IPS DF 19.7 (cell line): ENCODE data around the gene ANKIB1.

Source experiments
- DNase-seq: peaks from one replicate; pipeline ENCODE4 v3.0.0-alpha.2; 2013; ENCODE audit warnings: low read depth, low spot score

The ANKIB1 gene

DNA sequence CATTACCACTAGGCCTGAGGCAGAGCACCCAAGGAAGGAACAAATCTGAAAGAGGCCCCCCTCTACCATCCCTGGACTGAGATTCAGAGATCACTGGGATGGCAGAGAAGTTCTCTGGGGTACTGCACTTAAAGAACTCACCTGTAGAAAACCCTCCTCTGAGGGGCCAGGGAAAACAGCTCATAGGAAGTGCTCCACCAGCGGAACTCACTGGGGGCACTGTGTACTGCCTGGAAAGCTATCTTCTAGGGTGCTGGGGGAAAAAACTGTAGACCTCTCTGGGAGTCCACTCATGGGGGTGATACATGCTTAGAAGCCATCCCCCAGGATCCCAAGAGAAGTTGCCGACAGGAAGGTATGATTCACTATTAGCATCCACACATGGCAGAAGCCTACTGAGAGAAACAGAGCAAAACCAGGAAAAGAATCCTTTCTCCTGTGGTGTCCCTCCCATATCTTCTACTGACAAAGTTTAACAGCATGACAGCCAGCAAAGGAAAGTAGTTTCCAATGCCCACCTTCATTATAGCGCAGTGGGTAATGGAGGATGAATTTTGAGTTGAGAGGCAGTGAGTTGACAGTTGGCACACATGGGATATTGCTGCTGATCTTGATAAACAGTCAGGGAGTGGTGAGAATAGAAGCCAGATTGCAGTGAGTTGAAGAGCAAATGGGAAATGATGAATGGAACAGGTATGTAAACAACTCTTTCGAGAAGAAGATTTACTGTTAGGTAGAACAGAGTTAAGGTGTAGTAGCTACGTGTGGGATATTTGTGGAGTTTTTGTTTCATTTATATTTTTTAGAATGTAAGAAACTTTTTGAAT lies 20.9 kb downstream of the ANKIB1 start:
- DNase-seq = no peak

- no peak for DNase-seq
Observed at GRCh38 chr7:92268921-92269320, 23.1 kb downstream of the ANKIB1 start.

DNA sequence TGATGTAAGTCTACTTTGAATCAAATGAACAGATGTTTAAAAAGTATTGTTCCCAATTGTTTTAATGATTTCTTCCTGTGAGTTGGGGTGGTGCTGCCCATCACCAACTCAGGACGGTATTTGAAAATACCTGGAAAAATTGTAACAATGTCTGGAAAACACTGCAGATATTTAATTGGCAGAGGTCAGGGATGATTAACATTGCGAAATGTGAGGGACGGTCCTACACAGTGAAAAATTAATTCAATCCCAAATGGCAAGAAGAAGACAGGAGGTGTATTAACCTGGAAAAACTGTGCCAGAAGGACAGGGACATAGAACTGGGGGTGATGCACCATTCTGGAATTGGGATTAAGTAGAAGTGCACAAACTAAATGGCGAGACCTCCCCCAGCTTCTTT lies 29.6 kb downstream of the ANKIB1 start:
- no peak for DNase-seq

GRCh38 chr7:92276460-92276864 lies 30.7 kb downstream of the ANKIB1 start:
- no peak for DNase-seq

DNA sequence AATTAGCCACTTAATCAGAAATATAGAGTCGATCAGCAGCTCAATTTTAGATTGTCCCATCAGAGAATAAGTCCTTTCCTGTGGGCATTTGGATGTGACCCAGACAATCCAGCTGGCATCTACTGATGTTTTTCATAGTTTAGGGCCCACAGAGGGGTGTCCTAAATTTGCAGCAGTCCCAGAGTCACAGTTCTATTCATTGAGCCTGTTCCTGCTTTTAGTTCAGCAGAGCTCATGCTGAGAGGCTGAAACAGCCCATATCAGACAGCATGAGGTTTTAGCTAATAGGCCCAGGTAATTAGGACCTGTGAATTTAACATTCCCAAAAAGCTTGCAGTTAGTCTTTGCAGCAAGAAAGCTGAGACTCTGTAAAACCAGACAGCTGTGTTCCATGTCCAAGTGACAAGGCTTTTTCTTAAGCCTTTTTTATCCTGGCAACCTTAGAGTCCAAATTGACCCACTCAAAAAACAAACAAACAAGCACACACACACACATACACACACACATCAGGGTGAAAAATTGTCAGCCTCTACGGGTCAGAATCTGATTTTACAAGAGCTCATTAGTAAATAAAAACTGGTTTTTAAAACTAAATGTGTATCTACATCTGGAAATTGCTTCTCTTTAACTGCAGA lies 33.7 kb downstream of the ANKIB1 start:
- no peak for DNase-seq

DNA sequence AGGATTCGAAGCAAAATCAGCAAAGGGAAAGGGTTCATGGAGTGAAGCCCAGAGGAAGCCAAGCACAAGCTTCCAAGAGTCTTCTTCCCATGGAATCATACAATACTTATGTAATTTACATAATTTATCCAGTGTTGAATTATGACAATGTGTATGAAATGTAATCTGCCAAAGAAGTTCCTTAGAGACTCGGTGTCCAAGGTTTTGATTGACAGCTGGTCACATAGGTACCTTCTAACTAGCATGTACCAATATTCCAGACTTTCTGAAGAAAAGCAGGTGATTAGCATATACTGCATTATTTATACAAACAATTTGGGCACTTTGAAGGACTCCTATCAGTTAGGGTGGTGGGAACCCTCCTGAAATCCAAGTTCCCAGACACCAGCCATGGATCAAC lies 35.3 kb downstream of the ANKIB1 start:
- no peak for DNase-seq

DNA sequence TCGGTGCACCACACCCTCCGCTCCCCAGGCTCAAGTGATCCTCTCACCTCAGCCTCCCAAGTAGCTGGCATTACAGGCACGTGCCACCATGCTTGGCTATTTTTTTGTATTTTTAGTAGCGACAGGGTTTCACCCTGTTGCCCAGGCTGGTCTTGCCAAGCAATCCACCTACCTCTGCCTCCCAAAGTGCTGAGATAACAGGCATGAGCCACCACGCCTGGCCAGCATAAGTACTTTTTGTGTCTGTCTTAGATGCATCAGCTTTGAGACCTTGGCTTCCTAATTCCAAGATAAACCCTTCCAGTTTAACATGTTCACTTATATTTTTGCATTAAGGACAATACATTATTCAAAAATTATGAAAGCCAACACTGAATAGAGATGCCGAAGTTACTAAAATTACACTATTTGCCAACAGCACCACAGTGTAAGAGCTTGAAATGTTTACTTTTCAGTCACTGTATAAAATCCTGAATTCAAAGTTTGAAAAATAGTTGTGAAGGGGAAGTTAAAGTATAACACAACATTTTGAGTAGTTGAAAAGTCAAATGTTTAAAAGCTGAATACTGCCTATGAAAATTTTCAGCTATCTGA lies 36.5 kb downstream of the ANKIB1 start:
- no peak for DNase-seq

DNA sequence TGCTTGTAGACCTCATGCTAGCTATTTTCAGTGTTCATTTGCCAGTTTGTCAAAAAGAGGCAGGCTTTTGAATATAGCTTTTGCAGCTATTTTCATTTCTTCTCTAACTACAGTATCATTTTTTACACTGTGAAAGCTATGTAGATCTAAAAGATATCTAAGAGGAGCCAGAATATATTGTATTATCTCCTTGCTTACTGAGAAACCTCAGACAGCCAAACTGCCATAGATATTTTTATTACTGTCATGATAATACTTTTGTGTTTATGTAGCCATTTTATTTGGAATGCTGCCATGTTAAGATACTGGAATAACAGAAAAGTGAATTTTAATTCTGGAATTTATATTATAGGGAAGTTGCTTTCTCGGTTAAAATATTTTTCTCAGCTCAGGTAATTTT lies 37.2 kb downstream of the ANKIB1 start:
- no peak for DNase-seq

DNA sequence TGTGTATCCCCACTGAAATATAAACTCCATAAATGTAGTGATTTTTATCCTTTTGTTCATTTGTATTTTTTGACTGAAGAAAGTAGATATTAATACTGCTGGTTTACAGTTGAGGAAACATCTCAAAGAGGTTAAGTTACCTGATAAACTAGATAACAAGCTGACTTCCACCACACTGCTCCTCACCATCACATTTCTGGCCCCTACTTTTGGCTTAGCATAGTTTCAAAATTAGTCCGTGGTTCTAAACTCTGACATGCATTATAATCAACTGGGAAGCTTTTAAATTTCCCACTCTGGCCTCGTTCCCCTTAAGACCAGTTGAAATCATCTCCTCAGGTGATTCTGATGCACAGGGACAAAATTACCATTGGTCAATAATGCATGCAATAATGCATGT lies 43.5 kb downstream of the ANKIB1 start:
- DNase-seq = no peak

GRCh38 chr7:92292981-92293380 lies 47.2 kb downstream of the ANKIB1 start:
- no peak for DNase-seq

GRCh38 chr7:92293896-92294590 lies 48.3 kb downstream of the ANKIB1 start:
- no peak for DNase-seq

DNA sequence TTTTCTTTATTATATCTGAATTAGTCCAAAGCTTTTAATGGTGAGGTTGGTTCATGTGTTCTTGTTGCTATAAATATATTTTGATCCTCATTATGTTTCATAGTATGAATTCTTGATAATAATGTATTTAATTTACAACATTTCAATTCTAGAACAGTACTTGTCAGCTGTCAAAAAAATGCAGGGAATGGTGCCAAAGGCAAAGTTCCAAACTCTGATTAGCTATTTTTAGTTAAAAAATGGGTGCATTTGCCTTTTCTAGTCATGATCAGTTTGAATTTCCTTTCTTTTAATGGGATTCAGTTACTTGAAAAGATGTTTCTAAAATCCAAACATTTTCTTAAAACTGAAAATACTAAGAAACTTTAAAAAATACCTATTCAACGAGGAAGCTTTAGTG lies 49.6 kb downstream of the ANKIB1 start:
- no peak for DNase-seq

DNA sequence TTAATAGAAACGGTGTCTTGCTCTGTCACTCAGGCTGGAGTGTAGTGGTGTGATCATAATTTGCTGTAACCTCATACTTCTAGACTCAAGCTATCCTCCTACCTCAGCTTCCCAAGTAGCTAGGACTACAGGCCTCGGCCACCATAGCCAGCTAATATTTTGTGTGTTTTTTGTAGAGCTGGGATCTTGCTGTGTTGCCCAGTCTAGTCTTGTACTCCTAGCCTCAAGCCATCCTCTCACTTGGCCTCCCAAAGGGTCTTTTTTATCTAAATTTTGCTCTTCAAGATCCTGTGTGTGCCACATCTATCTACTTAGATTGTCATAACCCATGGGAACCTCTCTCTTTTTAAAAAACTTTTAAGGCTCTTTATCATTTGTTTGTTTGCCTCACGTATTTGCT lies 50.5 kb downstream of the ANKIB1 start:
- DNase-seq = no peak

DNA sequence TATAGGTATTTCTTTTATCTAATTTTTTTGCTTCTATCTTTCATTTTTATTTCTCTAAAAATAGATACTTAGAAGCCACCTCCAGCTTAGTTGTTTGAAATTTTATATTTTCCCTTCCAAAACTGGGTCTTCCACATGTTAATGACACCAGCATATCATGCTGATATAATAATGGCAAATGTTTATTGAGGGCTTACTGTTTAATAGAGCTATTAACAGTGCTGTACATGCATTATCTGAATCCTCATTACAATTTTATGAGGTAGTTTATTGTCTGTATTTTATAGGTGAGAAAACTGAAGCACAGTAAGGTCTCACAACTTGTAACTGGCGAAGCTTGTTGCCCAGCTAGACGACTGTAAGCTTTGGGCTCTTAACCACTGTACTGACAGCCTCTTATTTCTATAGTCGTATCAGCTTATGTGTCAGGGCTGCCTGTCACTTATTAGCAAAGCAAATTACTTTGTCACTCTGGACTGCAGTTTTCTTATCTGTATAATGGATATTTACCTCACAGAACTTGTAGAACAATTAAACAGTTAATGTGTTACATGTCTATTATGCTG lies 51.2 kb downstream of the ANKIB1 start:
- no peak for DNase-seq

GRCh38 chr7:92297736-92298135 lies 52.0 kb downstream of the ANKIB1 start:
- DNase-seq = no peak

GRCh38 chr7:92303761-92304160 lies 58.0 kb downstream of the ANKIB1 start:
- no peak for DNase-seq

- DNase-seq = no peak
Observed at GRCh38 chr7:92304406-92304893, 58.7 kb downstream of the ANKIB1 start.

DNA sequence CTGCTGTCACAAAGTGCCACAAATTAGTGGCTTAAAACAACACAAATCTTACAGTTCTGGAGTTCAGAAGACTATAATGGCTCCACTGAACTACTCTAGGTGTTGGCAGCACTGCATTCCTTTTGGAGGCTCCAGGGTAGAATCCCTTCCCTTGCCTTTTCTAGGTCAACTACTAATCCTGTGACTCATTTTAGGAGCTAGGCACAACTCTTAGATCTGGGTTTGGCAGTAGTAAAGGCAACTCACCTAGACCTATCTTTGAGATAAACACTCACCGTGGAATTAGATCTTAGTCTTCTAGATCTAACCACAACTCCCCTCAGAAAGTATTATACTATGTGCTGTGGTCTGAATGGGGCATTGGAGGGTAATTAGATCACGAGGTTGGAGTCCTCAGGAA lies 60.4 kb downstream of the ANKIB1 start:
- DNase-seq = no peak

- no peak for DNase-seq
Observed at GRCh38 chr7:92313055-92313454, 67.3 kb downstream of the ANKIB1 start.

GRCh38 chr7:92319243-92319642 lies 73.5 kb downstream of the ANKIB1 start:
- no peak for DNase-seq

- no peak for DNase-seq
Observed at GRCh38 chr7:92325173-92325572, 79.4 kb downstream of the ANKIB1 start.

GRCh38 chr7:92325858-92326257 lies 80.1 kb downstream of the ANKIB1 start:
- no peak for DNase-seq
